ENCODE data around the gene TPST1.

TPST1 gene

DNA sequence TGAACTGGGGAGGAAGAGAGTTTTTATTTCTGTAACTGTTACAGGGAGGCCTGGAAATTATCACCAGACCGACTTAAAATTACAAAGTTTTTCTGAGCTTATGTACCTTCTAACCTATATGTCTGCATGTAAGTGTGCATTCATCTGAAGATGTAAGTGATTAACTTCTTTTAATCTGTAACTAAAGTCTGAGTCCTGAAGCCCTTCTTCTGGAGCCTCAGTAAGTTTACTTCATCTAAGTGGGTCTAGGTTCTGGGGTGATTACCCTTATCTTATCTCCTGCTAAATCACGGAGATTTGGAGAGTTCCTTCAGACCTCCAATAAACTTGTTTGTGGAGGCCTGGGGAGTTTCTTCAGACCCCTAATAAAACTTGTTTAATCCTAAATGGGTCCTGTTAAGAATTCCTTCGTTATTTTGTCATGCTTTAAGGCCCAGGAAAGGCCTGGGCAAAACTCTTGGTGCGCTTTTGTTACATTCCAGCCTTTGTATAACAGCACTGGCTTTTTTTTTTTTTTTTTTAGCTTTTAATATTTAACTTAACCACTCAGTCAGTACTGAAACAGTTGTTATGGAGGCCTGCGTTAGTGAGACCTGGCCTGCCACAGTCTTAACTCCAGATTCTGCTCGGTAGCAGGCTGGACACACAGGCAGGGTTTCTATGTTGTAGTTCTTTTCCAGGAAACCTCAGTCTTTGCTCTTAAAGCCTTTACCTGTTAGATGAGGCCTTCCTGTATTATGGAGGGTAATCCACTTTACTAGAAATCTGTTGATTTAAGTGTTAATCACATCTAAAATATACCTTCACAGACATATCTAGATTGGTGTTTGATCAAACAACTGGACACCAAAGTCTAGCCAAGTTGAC is 33.0 kb downstream of the TPST1 start:
- in situ Hi-C loops (cut with HindIII; ENCODE audit: low sequenced_read_pairs), result no loop called here

DNA sequence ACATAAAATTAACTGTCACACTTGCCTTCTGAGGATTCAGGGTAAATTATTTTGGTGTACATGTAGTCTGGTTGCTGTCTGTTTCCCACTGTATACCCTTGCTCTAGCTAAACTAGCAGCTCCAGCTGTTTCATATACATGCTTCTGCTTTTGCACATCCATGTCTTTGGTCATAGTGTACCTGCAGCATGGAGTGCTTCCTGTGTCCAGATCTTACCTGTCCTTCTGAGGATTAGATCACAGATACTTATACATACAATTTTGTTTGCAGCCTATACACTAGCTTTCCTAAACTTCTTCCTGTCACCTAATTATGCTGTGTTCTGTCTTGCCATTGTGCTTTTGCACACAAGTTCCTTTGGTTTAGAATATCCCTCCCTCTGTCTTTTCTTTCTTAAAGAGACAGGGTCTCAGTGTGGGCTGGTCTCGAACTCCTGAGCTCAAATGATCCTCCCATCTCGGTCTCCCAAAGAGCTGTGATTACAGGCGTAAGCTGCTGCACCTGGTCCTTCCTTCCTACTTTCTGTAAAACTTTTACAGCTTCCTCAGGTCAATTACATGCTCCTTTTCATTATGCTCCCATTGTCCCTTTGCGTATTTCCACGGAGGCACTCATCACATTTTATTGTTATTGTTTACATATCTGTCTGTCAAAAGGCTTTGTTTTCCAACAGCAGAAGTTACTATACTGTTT is 33.8 kb downstream of the TPST1 start:
- in situ Hi-C loops (cut with HindIII; ENCODE audit: low sequenced_read_pairs), result no loop called here

GRCh38 chr7:66239467-66239856 is 34.3 kb downstream of the TPST1 start:
- in situ Hi-C loops (cut with HindIII; ENCODE audit: low sequenced_read_pairs), result no loop called here

DNA sequence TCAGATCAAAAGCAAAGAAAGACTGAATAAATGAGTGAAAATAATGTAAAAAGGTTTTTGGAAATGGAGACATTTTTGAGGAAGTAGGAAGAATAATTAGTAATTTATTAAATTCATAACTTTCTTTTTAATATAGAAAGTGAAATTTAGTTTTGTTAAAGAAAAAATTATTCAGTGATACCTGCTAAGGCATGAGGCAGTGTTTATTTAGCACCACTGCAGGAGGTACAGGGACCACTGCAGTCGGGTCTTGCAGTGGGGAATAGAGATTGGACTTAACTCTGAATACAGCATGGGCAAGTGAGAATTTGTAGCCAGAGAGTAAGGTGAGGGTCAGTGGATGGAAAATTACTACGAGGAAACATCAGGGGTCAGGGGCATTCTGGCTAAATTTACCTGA is 39.9 kb downstream of the TPST1 start:
- in situ Hi-C loops (cut with HindIII; ENCODE audit: low sequenced_read_pairs), result no loop called here

DNA sequence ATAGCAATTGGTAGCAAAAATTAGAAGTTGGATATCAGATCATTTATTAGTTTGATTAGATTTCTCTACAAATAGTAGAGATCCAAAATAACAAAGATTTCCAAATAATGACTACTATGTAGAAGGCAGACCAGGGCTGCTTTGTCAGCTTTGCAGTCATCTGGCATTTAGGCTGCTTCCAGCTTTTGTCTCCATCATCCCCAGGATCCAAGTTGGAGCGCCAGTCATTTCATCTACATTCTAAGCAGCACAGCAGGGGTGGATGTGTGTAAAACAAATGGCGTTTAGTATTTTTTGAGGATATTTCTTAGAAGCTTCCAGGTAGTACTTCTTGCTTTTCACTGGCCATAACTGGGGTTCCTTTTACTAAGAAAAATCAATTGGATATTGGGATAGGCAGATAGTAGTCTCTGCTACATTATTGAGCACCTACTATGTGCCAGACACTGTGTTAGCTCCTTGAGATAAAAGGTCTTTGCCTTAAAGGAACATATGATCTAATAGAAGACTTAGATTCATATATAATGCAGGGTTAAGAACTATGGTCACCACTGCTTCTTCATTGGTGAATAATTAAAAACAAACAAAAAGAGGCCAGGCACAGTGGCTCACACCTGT is 41.5 kb downstream of the TPST1 start:
- in situ Hi-C loops (cut with HindIII; ENCODE audit: low sequenced_read_pairs), result no loop called here

DNA sequence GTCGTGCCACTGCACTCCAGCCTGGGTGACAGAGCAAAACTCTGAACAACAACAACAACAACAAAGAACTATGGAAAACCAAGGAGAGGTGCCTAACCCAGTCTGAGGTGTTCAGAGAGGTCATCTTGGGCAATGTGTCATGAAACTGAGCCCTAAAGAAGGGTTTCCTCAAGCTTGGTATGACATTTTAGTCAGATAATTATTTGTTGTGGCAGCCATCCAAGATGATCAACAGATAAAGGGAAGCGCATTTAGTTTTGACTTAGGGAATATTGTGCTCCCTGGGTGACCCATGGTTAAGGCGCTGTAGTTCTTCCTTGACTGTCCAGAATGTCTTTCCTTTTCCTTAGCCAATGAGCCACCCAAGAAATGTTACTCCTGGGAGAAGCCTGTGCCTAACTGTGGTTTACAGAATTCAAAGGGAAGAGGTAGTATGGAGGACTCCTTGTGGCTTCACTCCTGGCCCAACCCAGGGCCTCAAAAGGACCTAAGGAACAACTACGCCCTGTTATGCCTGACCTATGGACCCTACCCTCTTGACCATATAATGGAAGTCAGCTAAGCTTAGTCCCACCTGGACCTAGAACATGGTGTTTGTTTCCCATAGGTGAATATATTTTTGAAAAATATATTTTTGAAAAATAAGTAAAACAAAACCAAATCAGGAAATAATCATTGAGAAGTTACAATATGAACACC is 42.4 kb downstream of the TPST1 start:
- in situ Hi-C loops (cut with HindIII; ENCODE audit: low sequenced_read_pairs), result no loop called here

- in situ Hi-C loops (cut with HindIII; ENCODE audit: low sequenced_read_pairs), result no loop called here
Measured at GRCh38 chr7:66250711-66251110, 45.6 kb downstream of the TPST1 start.

- in situ Hi-C loops (cut with HindIII; ENCODE audit: low sequenced_read_pairs), result no loop called here
Measured at GRCh38 chr7:66255534-66256100, 50.5 kb downstream of the TPST1 start.

- in situ Hi-C loops (cut with HindIII; ENCODE audit: low sequenced_read_pairs), result no loop called here
Measured at GRCh38 chr7:66256281-66256680, 51.1 kb downstream of the TPST1 start.

DNA sequence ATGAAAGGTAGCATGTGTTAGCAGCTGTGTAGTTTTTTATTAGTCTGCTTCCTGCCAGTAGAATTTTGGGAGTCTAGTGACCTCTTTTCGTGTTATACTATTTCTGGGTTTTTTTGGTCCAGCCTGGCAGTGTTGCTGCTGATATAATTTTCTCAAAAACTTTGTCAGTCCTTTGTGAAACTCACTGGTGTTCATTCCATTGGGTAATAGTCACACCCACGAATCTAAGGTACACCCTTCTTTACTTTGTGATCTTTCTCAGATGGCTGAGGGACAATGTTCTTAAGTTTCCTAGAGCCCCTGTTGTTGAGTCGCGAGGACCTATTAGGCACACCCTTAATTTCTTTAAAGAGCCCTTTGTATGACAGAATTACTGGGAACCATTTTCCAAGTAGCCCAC is 52.3 kb downstream of the TPST1 start:
- in situ Hi-C loops (cut with HindIII; ENCODE audit: low sequenced_read_pairs), result no loop called here

DNA sequence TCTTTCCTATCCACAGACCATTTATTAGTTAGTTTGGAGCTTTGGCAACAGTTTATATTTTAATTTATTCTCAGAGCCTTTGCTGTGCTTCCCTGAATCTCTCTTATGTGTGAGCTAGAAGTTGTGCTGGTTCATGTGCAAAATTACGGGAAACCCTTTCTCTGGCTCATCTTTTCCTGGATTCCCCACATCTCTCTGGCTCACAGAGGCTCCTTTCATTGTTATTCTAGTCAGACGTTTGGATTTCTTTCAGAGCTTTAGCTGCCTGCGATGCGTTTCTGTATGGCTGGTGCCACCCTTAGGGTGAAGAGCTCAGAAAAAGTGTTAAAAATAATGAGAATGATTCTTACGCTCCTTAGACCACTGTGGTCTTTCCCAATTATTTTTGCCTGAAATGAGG is 53.3 kb downstream of the TPST1 start:
- in situ Hi-C loops (cut with HindIII; ENCODE audit: low sequenced_read_pairs), result no loop called here

GRCh38 chr7:66261941-66262340 is 56.8 kb downstream of the TPST1 start:
- in situ Hi-C loops (cut with HindIII; ENCODE audit: low sequenced_read_pairs), result no loop called here

GRCh38 chr7:66263936-66264335 is 58.8 kb downstream of the TPST1 start:
- in situ Hi-C loops (cut with HindIII; ENCODE audit: low sequenced_read_pairs), result no loop called here

DNA sequence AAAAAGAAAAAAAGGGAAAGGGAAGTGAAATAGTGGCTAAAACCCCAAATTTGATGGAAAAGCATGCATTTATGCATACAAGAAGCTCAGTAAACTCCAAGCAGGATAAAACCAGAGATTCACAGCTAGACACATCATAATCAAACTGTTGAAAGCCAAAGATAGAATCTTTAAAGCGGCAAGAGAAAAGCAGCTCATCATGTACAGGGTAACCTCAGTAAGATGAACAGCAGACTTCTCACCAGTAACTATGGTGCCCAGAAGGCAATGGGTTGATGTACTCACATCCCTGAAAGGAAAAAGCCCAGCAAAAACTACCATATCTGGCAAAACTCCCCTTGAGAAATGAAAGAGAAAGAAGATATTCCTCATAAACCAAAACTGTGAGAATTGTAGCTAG is 60.4 kb downstream of the TPST1 start:
- in situ Hi-C loops (cut with HindIII; ENCODE audit: low sequenced_read_pairs), result no loop called here

- in situ Hi-C loops (cut with HindIII; ENCODE audit: low sequenced_read_pairs), result no loop called here
Measured at GRCh38 chr7:66267249-66267648, 62.1 kb downstream of the TPST1 start.

DNA sequence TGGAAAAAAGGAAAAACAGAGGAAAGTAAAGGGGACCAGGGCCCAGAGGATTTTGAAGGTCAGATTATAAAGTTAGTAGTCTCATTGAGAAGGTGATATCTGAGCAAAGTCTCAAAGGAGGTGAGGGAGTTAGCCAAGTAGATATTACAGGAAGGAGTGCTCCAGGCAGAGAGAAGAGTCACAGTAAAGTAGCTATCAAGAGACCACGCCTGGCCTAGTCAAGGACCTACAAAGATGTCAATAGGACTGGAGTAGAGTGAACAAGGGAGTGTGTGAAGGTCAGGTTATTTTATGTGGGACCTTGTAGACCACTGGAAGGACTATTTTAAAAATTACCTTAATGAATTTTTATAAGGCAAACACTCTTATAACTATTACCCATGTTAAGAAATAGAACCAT is 64.8 kb downstream of the TPST1 start:
- in situ Hi-C loops (cut with HindIII; ENCODE audit: low sequenced_read_pairs), result no loop called here

GRCh38 chr7:66272321-66272720 is 67.2 kb downstream of the TPST1 start:
- in situ Hi-C loops (cut with HindIII; ENCODE audit: low sequenced_read_pairs), result no loop called here

DNA sequence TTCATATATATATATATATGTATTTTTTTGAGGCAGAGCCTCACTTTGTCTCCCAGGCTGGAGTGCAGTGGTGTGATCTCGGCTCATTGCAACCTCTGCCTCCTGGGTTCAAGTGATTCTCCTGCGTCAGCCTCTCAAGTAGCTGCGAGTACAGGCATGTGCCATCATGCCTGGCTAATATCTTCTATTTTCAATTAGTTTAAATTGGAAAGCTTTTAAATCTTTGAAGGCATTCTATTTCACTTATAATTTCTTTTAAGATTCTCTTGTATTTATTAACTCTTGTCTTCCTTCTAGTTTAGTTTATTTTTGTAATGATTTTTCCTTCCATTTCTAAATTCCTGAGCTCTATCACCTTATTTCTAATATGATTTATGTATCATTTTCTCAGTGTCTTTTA is 71.2 kb downstream of the TPST1 start:
- in situ Hi-C loops (cut with HindIII; ENCODE audit: low sequenced_read_pairs), result no loop called here

- in situ Hi-C loops (cut with HindIII; ENCODE audit: low sequenced_read_pairs), result no loop called here
Measured at GRCh38 chr7:66277492-66277891, 72.4 kb downstream of the TPST1 start.

DNA sequence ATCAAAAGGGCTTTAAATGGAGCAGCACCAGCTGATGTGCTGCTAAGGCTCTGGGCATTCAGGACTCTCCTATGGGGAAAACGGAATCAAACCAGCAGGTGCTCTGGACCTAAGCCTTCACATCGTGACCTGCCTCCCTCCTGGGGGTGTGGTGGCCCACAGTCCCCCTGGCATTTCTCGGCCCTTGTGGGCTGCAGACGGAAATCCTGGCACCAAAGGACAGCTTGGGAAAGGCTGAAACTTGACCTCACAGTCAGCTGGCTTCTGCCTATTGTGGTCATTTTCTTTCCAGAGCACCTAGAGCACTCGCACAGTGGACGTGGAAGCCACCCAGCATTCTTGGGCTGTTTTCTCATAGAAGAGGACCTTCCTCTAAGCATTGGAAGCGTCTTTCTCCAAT is 74.8 kb downstream of the TPST1 start:
- in situ Hi-C loops (cut with HindIII; ENCODE audit: low sequenced_read_pairs), result no loop called here

Measured in DLD1 (cell line).